GM12872 (cell line): ENCODE measurements around the gene DOCK2.

Source experiments
- CTCF ChIP-seq: IDR thresholded peaks from 3 replicates; pipeline ENCODE4 v1.5.1; 2011; ENCODE audit warnings: low read depth, mild to moderate bottlenecking, low read length, moderate library complexity; ENCODE audit not compliant: insufficient read depth

DOCK2 gene

GRCh38 chr5:169788168-169788567 is 151.1 kb downstream of the DOCK2 start:
- no peak for TF ChIP-seq CTCF

DNA sequence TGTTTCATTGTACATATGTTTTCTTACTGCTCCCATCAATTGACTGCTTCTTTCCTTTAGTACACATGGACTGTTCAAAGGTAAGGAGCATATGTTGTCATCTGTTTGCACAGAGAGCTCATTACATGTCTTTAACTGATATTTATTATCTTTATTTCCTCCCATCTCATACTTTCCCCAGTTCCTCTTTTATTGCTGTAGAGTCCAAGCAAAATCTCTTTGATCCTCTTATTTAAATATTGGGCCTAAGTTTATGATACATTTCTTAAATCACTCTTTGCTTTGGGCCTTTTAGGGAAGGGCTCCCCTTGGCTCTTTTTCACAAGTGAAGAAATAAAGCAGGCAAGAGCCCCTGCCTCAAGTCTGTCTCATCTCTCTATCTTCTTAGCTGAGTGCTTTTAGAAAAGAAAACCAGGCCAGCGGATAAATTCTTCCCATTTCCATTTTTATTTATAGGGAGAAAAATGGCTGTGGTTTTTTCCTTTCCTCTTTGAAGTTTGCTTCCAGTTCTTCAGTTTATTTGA is 152.4 kb downstream of the DOCK2 start:
- TF ChIP-seq CTCF: no peak

DNA sequence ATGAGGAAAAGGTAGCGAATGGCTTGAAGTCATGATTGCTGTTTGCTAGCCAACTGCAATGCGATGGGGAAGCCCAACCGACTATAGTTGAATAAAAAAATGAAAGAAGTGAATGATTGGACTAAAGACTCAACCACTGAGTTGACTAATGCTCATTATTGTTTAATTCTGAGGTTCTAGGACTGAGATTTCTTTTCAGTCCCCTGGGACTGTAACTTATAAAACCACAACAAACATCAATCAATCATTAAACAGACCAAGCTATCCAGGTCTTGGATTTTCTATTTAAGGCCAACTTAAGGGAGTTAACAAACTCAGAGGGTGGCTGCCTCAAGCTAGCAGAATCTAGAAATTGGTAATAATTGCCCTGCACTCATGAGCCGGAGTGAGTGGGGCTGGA is 154.2 kb downstream of the DOCK2 start:
- no peak for TF ChIP-seq CTCF

DNA sequence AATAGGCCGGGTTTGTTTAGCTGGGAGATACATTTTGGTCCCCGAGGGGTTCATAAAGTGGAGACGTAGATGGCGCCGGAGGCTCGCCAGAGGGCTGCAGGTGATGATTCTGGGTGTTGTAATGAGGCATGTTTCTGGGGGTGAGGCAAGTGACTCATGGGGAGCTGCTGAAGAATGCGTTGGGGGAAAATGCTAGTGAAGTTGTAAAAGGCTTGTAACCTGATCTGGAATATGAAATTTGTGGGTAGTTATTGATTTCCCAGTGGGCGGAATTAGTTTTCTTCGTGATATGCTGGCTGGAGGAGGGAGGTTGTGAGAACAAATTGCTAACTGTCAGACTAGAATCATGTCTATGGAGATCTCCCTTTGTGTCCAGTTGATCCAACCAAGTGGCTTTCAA is 158.3 kb downstream of the DOCK2 start:
- TF ChIP-seq CTCF: no peak

- no peak for TF ChIP-seq CTCF
Observed at GRCh38 chr5:169796731-169797130, 159.7 kb downstream of the DOCK2 start.

DNA sequence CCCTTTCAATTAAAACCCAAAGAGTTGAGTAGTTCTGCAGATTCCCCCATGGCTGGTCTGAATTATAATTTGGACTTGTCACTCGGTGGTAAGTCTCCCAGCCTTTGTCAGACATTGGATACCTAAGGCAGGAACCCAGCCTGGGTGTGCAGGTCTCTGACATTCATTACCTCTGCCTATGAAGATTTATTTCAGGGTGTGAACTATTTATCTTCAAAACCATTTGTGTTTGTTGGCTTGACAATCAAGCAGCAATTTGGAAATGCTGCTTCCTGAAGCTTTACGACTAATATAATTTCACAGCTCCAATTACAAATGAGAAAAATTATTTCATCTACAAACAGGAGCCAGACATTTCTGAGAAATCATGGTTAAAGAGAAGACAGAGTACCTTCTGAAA is 160.5 kb downstream of the DOCK2 start:
- no peak for TF ChIP-seq CTCF

GRCh38 chr5:169798438-169798837 is 161.4 kb downstream of the DOCK2 start:
- TF ChIP-seq CTCF: no peak
